ENCODE results near the gene ELFN1.

Gene ELFN1

GRCh38 chr7:1669954-1670893 is at the start of gene ELFN1:
TSS of gene ELFN1 (plus strand) at chr7:1670277. CDS start at chr7:1744597, 74,320 bp downstream.
- DNase-seq (ENCODE audit: low spot score) = peak; percentile 88

- no peak for DNase-seq (ENCODE audit: low spot score)
These were observed 49.2 kb upstream of the ELFN1 start for GRCh38 chr7:1620835-1621234.

- DNase-seq (ENCODE audit: low spot score) = no peak
These were observed 48.4 kb upstream of the ELFN1 start for GRCh38 chr7:1621718-1622117.

GRCh38 chr7:1622441-1622840 is 47.6 kb upstream of the ELFN1 start:
- DNase-seq (ENCODE audit: low spot score) = no peak

GRCh38 chr7:1623810-1624209 is 46.3 kb upstream of the ELFN1 start:
- no peak for DNase-seq (ENCODE audit: low spot score)

- no peak for DNase-seq (ENCODE audit: low spot score)
These were observed 44.8 kb upstream of the ELFN1 start for GRCh38 chr7:1624999-1625927.

- DNase-seq (ENCODE audit: low spot score) = no peak
These were observed 43.3 kb upstream of the ELFN1 start for GRCh38 chr7:1626769-1627168.

- DNase-seq (ENCODE audit: low spot score) = no peak
These were observed 39.3 kb upstream of the ELFN1 start for GRCh38 chr7:1630700-1631336.

- DNase-seq (ENCODE audit: low spot score) = no peak
These were observed 38.4 kb upstream of the ELFN1 start for GRCh38 chr7:1631678-1632077.

GRCh38 chr7:1632506-1632905 is 37.6 kb upstream of the ELFN1 start:
- no peak for DNase-seq (ENCODE audit: low spot score)

GRCh38 chr7:1632916-1633785 is 36.9 kb upstream of the ELFN1 start:
- DNase-seq (ENCODE audit: low spot score) = no peak

GRCh38 chr7:1635401-1635800 is 34.7 kb upstream of the ELFN1 start:
- DNase-seq (ENCODE audit: low spot score) = no peak

GRCh38 chr7:1637155-1637554 is 32.9 kb upstream of the ELFN1 start:
- DNase-seq (ENCODE audit: low spot score) = no peak

- peak; percentile 61 for DNase-seq (ENCODE audit: low spot score)
These were observed 31.8 kb upstream of the ELFN1 start for GRCh38 chr7:1638215-1638661.

GRCh38 chr7:1639071-1639470 is 31.0 kb upstream of the ELFN1 start:
- no peak for DNase-seq (ENCODE audit: low spot score)

GRCh38 chr7:1639532-1640175 is 30.4 kb upstream of the ELFN1 start:
- DNase-seq (ENCODE audit: low spot score) = no peak

GRCh38 chr7:1640376-1641172 is 29.5 kb upstream of the ELFN1 start:
- no peak for DNase-seq (ENCODE audit: low spot score)

- DNase-seq (ENCODE audit: low spot score) = no peak
These were observed 28.9 kb upstream of the ELFN1 start for GRCh38 chr7:1641173-1641572.

GRCh38 chr7:1641661-1642260 is 28.3 kb upstream of the ELFN1 start:
- no peak for DNase-seq (ENCODE audit: low spot score)
